ENCODE results near the gene HMGB2. TPM values are rescaled to one million over a fixed set of nuclear protein-coding genes. Genes with fewer than 3 reads are reported as not detected.
A peak's percentile ranks its signal among the peaks of the same experiment; 100 is the strongest.

Gene HMGB2
- total and polyA plus RNA-seq, 4 experiments from 2014 or later, result 110 to 255 (median 156) TPM

GRCh38 chr4:173328236-173328901 lies 5.8 kb downstream of the HMGB2 start:
- H3K27ac ChIP-seq (ENCODE audit: low read depth, low read length), result no peak overlapping the region
- H3K36me3 ChIP-seq (ENCODE audit: insufficient read depth, low read length), result no peaks in the 10 kb centered on the region
- Mint-ChIP-seq H3K4me3 (no peak overlapping the region), H3K9me3 (peaks cover 0 to 4% (median 0%) of the 10 kb centered on the region in 8 donors), H3K36me3 (peaks cover 11 to 38% of the 10 kb centered on the region in 2 donors), H3K27ac (no peak overlapping the region), H3K27me3 (no peaks in the 10 kb centered on the region), H3K4me1 (peaks cover 13 to 18% (median 17%) of the 10 kb centered on the region in 4 donors)
- no peaks in the 10 kb centered on the region for H3K9me3 ChIP-seq (ENCODE audit: control insufficient read depth in 1 of 2, low read length in 2 of 2)
- H3K4me3 ChIP-seq (ENCODE audit: low read length in 2 of 2), result no peak overlapping the region
- POLR2A ChIA-PET (ENCODE audit: partially characterized antibody), result interaction anchor here (8.1 kb wide), 1 partner anchor 42 kb away, joined by 375 read pairs; the partner anchor contains the start of gene SAP30
- peaks cover 21% of the 10 kb centered on the region for H3K4me1 ChIP-seq (ENCODE audit: insufficient read depth, low read length)
- CTCF ChIA-PET (ENCODE audit: partially characterized antibody), result interaction anchor here (1.0 kb wide), 1 partner anchor 27 kb away, joined by 3 read pairs; no protein-coding TSS in a partner anchor
- no peak for DNase-seq
- intact Hi-C loops (cut with micrococcal nuclease), result no loop called here
- H3K27me3 ChIP-seq (ENCODE audit: insufficient read depth, low read length), result no peaks in the 10 kb centered on the region

GRCh38 chr4:173325007-173325736 lies 9.0 kb downstream of the HMGB2 start:
- H3K27ac ChIP-seq (ENCODE audit: low read depth, low read length), result no peak overlapping the region
- no peak for DNase-seq
- Mint-ChIP-seq H3K27ac (peak overlapping the region in 1 of 7 donors; percentile 46), H3K9me3 (no peaks in the 10 kb centered on the region), H3K4me3 (no peak overlapping the region), H3K27me3 (no peaks in the 10 kb centered on the region), H3K36me3 (peaks cover 11 to 33% of the 10 kb centered on the region in 2 donors), H3K4me1 (no peaks in the 10 kb centered on the region)
- ChIA-PET CTCF (ENCODE audit: partially characterized antibody) (interaction anchor here (1.1 to 1.4 kb wide), 2 partner anchors 95 to 312 kb away, joined by 3 read pairs; no protein-coding TSS in a partner anchor), POLR2A (ENCODE audit: partially characterized antibody) (interaction anchor here (1.0 kb wide), 1 partner anchor 100 kb away, joined by 3 read pairs; no protein-coding TSS in a partner anchor)
- H3K4me1 ChIP-seq (ENCODE audit: insufficient read depth, low read length), result no peaks in the 10 kb centered on the region
- H3K4me3 ChIP-seq (ENCODE audit: low read length in 2 of 2), result no peak overlapping the region
- no peaks in the 10 kb centered on the region for H3K36me3 ChIP-seq (ENCODE audit: insufficient read depth, low read length)
- no peaks in the 10 kb centered on the region for H3K27me3 ChIP-seq (ENCODE audit: insufficient read depth, low read length)
- intact Hi-C loops (cut with micrococcal nuclease), result no loop called here
- H3K9me3 ChIP-seq (ENCODE audit: control insufficient read depth in 1 of 2, low read length in 2 of 2), result no peaks in the 10 kb centered on the region

GRCh38 chr4:173319696-173320095 lies 14.5 kb downstream of the HMGB2 start:
- H3K27me3 ChIP-seq (ENCODE audit: insufficient read depth, low read length), result no peaks in the 10 kb centered on the region
- H3K27ac ChIP-seq (ENCODE audit: low read depth, low read length), result no peak overlapping the region
- Mint-ChIP-seq H3K9me3 (no peaks in the 10 kb centered on the region), H3K4me3 (no peak overlapping the region), H3K4me1 (peaks cover 0 to 2% (median under 1%) of the 10 kb centered on the region in 4 donors), H3K36me3 (peaks cover 5 to 26% of the 10 kb centered on the region in 2 donors), H3K27ac (no peak overlapping the region), H3K27me3 (no peaks in the 10 kb centered on the region)
- peaks cover 4% of the 10 kb centered on the region for H3K36me3 ChIP-seq (ENCODE audit: insufficient read depth, low read length)
- H3K9me3 ChIP-seq (ENCODE audit: control insufficient read depth in 1 of 2, low read length in 2 of 2), result no peaks in the 10 kb centered on the region
- no peak overlapping the region for H3K4me3 ChIP-seq (ENCODE audit: low read length in 2 of 2)
- POLR2A ChIA-PET (ENCODE audit: partially characterized antibody), result interaction anchor here (1.2 to 2.7 kb wide), 2 partner anchors 14 to 51 kb away, joined by 4 to 30 read pairs; partner anchors contain the start of gene HMGB2
- CTCF ChIA-PET (ENCODE audit: partially characterized antibody), result interaction anchor here (0.7 to 8.0 kb wide), 14 partner anchors 9 to 307 kb away, joined by 3 to 295 read pairs (median 10); partner anchors contain the start of genes HMGB2 and SAP30
- no peaks in the 10 kb centered on the region for H3K4me1 ChIP-seq (ENCODE audit: insufficient read depth, low read length)
- no peak for DNase-seq
- intact Hi-C loops (cut with micrococcal nuclease), result loop anchor here (1.0 to 5.0 kb wide), 2 partner anchors 175 to 307 kb away; no protein-coding TSS in a partner anchor

- H3K9me3 ChIP-seq (ENCODE audit: control insufficient read depth in 1 of 2, low read length in 2 of 2), result no peaks in the 10 kb centered on the region
- no peaks in the 10 kb centered on the region for H3K4me1 ChIP-seq (ENCODE audit: insufficient read depth, low read length)
- no peak overlapping the region for H3K4me3 Mint-ChIP-seq
- intact Hi-C loops (cut with micrococcal nuclease), result loop anchor here (1.0 to 5.0 kb wide), 3 partner anchors 99 to 306 kb away; no protein-coding TSS in a partner anchor
- H3K27ac ChIP-seq (ENCODE audit: low read depth, low read length), result no peak overlapping the region
- no peaks in the 10 kb centered on the region for H3K27me3 ChIP-seq (ENCODE audit: insufficient read depth, low read length)
- H3K4me1 Mint-ChIP-seq, result peaks cover 0 to 2% (median under 1%) of the 10 kb centered on the region in 4 donors
- H3K36me3 Mint-ChIP-seq, result peaks cover 5 to 26% of the 10 kb centered on the region in 2 donors
- ChIA-PET CTCF (ENCODE audit: partially characterized antibody) (interaction anchor here (0.6 to 8.0 kb wide), 19 partner anchors 8 to 306 kb away, joined by 3 to 295 read pairs (median 5); partner anchors contain the start of genes HMGB2 and SAP30), POLR2A (ENCODE audit: partially characterized antibody) (interaction anchor here (0.7 to 2.7 kb wide), 3 partner anchors 15 to 51 kb away, joined by 3 to 30 read pairs (median 4); partner anchors contain the start of gene HMGB2)
- no peaks in the 10 kb centered on the region for H3K9me3 Mint-ChIP-seq
- peaks cover 4% of the 10 kb centered on the region for H3K36me3 ChIP-seq (ENCODE audit: insufficient read depth, low read length)
- H3K4me3 ChIP-seq (ENCODE audit: low read length in 2 of 2), result no peak overlapping the region
- H3K27me3 Mint-ChIP-seq, result no peaks in the 10 kb centered on the region
- H3K27ac Mint-ChIP-seq, result no peak overlapping the region
- DNase-seq, result peak in 4 of 5 donors; percentile 28 to 37 (median 31)
Measured at GRCh38 chr4:173318648-173319211, 15.4 kb downstream of the HMGB2 start.

GRCh38 chr4:173318240-173318639 lies 15.9 kb downstream of the HMGB2 start:
- Histone ChIP-seq H3K4me3 (ENCODE audit: low read length in 2 of 2) (no peak overlapping the region), H3K36me3 (ENCODE audit: insufficient read depth, low read length) (peaks cover 4% of the 10 kb centered on the region), H3K9me3 (ENCODE audit: control insufficient read depth in 1 of 2, low read length in 2 of 2) (no peaks in the 10 kb centered on the region), H3K4me1 (ENCODE audit: insufficient read depth, low read length) (no peaks in the 10 kb centered on the region), H3K27ac (ENCODE audit: low read depth, low read length) (no peak overlapping the region), H3K27me3 (ENCODE audit: insufficient read depth, low read length) (no peaks in the 10 kb centered on the region)
- no peaks in the 10 kb centered on the region for H3K27me3 Mint-ChIP-seq
- no peak overlapping the region for H3K27ac Mint-ChIP-seq
- no peaks in the 10 kb centered on the region for H3K9me3 Mint-ChIP-seq
- no peak overlapping the region for H3K4me3 Mint-ChIP-seq
- CTCF ChIA-PET (ENCODE audit: partially characterized antibody), result interaction anchor here (0.7 to 8.0 kb wide), 9 partner anchors 9 to 305 kb away, joined by 3 to 295 read pairs (median 16); partner anchors contain the start of genes HMGB2 and SAP30
- intact Hi-C loops (cut with micrococcal nuclease), result loop anchor here (1.0 to 5.0 kb wide), 2 partner anchors 99 to 306 kb away; no protein-coding TSS in a partner anchor
- H3K4me1 Mint-ChIP-seq, result peaks cover 0 to 2% (median under 1%) of the 10 kb centered on the region in 4 donors
- POLR2A ChIA-PET (ENCODE audit: partially characterized antibody), result interaction anchor here (1.2 to 2.7 kb wide), 2 partner anchors 15 to 52 kb away, joined by 4 to 30 read pairs; partner anchors contain the start of gene HMGB2
- DNase-seq, result no peak
- H3K36me3 Mint-ChIP-seq, result peaks cover 5 to 26% of the 10 kb centered on the region in 2 donors

GRCh38 chr4:173317004-173317403 lies 17.2 kb downstream of the HMGB2 start:
- peaks cover 8 to 22% of the 10 kb centered on the region in 2 donors for H3K36me3 Mint-ChIP-seq
- no peak overlapping the region for H3K27ac Mint-ChIP-seq
- peaks cover 4% of the 10 kb centered on the region for H3K36me3 ChIP-seq (ENCODE audit: insufficient read depth, low read length)
- H3K27ac ChIP-seq (ENCODE audit: low read depth, low read length), result no peak overlapping the region
- no peak overlapping the region for H3K4me3 ChIP-seq (ENCODE audit: low read length in 2 of 2)
- H3K27me3 Mint-ChIP-seq, result no peaks in the 10 kb centered on the region
- H3K4me1 Mint-ChIP-seq, result peaks cover 0 to 2% (median under 1%) of the 10 kb centered on the region in 4 donors
- POLR2A ChIA-PET (ENCODE audit: partially characterized antibody), result interaction anchor here (1.0 kb wide), 1 partner anchor 99 kb away, joined by 3 read pairs; no protein-coding TSS in a partner anchor
- H3K9me3 Mint-ChIP-seq, result no peaks in the 10 kb centered on the region
- no peaks in the 10 kb centered on the region for H3K27me3 ChIP-seq (ENCODE audit: insufficient read depth, low read length)
- intact Hi-C loops (cut with micrococcal nuclease), result loop anchor here (5.0 kb wide), 1 partner anchor 305 kb away; no protein-coding TSS in a partner anchor
- no peaks in the 10 kb centered on the region for H3K4me1 ChIP-seq (ENCODE audit: insufficient read depth, low read length)
- CTCF ChIA-PET (ENCODE audit: partially characterized antibody), result interaction anchor here (8.0 kb wide), 1 partner anchor 99 kb away, joined by 295 read pairs; no protein-coding TSS in a partner anchor
- DNase-seq, result no peak
- H3K4me3 Mint-ChIP-seq, result no peak overlapping the region
- no peaks in the 10 kb centered on the region for H3K9me3 ChIP-seq (ENCODE audit: control insufficient read depth in 1 of 2, low read length in 2 of 2)
